ENCODE measurements around the gene HCRTR1.

GRCh38 chr1:31587720-31588423 lies 29.6 kb upstream of the HCRTR1 start:
- TF ChIP-seq CTCF (conservative IDR thresholded peaks at IDR 0.05) (peak; percentile 90), EZH2 (IDR thresholded peaks at IDR 0.05; ENCODE audit: low read depth) (no peak)
